ENCODE results near the gene TP53BP1. TPM values are rescaled to one million over a fixed set of nuclear protein-coding genes. Genes with fewer than 3 reads are reported as not detected.

The TP53BP1 gene
- total and polyA plus RNA-seq, 4 donors = 2.7 to 12.0 (median 7.3) TPM

DNA sequence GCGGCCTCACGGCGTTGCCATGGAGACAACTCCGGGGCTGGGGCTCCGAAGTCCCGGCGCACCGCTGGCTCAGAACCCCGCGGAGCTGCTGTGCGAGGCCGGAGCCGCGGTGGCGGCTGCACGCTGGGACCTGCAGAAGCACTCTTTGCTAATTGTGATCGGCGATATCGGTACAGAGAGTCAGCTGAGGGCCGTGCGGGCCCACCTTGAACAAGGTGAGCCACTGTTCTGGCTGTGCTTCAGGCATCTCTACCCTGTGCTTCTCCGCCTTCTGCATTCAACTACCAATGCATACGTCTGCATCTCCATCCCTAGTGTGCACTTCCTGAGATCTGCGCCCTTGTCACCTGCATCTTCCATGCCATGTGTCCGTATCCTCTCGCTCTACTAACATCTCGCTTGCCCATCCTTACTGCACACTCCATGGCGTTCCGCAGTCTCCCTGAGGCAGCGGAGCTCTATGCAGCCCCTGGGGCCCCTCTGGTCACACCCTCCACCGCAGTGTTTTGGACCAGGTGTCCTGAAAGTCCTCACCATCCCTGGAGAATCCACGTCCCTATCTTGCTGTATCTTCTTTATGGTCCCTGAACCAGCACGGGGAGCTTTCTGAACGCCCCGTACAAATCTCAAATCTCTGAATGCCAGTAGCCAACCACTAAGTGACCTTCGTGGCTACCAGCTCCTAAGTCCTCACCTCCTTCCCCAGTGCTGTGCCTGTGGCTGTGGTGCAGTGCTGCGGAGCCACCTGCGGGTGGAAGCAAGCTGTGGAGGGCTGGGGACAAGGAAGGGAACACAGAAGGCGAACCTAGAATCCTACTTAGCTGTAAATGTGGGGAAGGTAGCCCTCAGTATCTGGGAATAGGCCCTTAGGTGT, 18.3 kb upstream of the TP53BP1 start:
- no peak overlapping the region for H3K27ac ChIP-seq (ENCODE audit: low read depth in 1 of 2, low read length in 2 of 2)
- TF ChIP-seq, protein P1, sequence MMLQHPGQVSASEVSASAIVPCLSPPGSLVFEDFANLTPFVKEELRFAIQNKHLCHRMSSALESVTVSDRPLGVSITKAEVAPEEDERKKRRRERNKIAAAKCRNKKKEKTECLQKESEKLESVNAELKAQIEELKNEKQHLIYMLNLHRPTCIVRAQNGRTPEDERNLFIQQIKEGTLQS (IDR thresholded peaks at IDR 0.05) = no peak
- TF ChIP-seq TAF1 (conservative IDR thresholded peaks at IDR 0.05) (no peak), SP1 (IDR thresholded peaks at IDR 0.05) (no peak), HNF4G (IDR thresholded peaks at IDR 0.05) (no peak), RAD21 (IDR thresholded peaks at IDR 0.05) (peak in 1 of 2 donors; percentile 25), NR2F2 (IDR thresholded peaks at IDR 0.05) (no peak)
- TF ChIP-seq, protein P2, sequence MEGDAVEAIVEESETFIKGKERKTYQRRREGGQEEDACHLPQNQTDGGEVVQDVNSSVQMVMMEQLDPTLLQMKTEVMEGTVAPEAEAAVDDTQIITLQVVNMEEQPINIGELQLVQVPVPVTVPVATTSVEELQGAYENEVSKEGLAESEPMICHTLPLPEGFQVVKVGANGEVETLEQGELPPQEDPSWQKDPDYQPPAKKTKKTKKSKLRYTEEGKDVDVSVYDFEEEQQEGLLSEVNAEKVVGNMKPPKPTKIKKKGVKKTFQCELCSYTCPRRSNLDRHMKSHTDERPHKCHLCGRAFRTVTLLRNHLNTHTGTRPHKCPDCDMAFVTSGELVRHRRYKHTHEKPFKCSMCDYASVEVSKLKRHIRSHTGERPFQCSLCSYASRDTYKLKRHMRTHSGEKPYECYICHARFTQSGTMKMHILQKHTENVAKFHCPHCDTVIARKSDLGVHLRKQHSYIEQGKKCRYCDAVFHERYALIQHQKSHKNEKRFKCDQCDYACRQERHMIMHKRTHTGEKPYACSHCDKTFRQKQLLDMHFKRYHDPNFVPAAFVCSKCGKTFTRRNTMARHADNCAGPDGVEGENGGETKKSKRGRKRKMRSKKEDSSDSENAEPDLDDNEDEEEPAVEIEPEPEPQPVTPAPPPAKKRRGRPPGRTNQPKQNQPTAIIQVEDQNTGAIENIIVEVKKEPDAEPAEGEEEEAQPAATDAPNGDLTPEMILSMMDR (IDR thresholded peaks at IDR 0.05; ENCODE audit: low read depth, low read length, missing input control) = no peak
- WGBS = 8% methylated on average over 39 of the region's 39 CpGs
- no peaks in the 10 kb centered on the region for H3K36me3 ChIP-seq (ENCODE audit: control insufficient read depth in 4 of 4, insufficient read depth in 3 of 4, low read depth in 1 of 4, low read length in 3 of 4)
- no peaks in the 10 kb centered on the region for H3K9me3 ChIP-seq (ENCODE audit: control insufficient read depth in 4 of 4, low read length in 3 of 4)
- DNase-seq (ENCODE audit: low spot score) = no peak
- peak overlapping the region in 1 of 2 donors; percentile 28 for H3K9ac ChIP-seq (ENCODE audit: low read depth in 1 of 2, low read length in 2 of 2)
- H3K27me3 ChIP-seq (ENCODE audit: control insufficient read depth in 4 of 4, insufficient read depth in 4 of 4, low read length in 3 of 4) = peaks cover 0 to 14% (median 0%) of the 10 kb centered on the region in 4 donors
- peak overlapping the region; percentile 57 to 89 (median 79) for H3K4me3 ChIP-seq (ENCODE audit: low read depth in 1 of 3, low read length in 3 of 3)
- H3K4me1 ChIP-seq (ENCODE audit: control insufficient read depth in 4 of 4, insufficient read depth in 4 of 4, low read length in 3 of 4) = peaks cover 5 to 15% (median 10%) of the 10 kb centered on the region in 4 donors

DNA sequence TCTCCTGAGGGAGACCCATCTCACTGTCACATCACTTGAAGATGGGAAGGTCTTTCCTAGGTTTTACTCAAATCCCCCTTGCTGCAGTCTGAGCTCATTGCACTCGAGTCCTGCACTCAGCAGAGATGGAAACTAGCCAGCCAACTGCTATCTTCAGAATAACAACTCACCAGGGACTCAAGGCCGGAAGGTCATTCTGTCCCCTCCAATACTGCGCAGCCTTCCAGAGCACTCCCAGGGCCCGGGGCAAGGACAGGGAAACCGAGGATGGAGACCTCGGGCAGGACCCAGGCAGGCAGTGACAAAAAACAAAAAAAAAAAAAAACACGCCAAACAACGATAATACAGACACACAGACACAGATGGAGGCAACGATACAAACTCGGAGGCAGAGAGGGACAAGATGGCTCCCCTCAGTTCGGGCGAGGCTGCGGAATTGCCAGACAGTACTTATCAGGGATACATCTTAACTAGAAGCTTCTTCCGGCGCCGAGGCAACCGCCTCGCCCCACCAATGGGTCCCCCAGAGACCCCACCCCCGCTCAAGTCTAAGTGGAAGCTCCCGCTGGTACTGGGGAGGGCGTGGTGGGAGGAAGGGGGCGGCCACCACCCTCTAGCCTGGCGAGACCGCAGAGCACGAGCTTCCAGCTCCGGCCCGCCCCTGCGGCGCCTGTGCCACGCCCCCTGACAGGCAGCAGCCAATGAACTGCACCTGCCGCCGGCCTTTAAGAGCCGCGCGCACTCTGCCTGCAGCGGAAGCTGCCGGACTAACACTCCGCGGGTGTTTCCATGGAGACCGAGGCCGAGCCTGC, 17.4 kb upstream of the TP53BP1 start:
- Histone ChIP-seq H3K27me3 (ENCODE audit: control insufficient read depth in 4 of 4, insufficient read depth in 4 of 4, low read length in 3 of 4) (peaks cover 0 to 9% (median 0%) of the 10 kb centered on the region in 4 donors), H3K4me1 (ENCODE audit: control insufficient read depth in 4 of 4, insufficient read depth in 4 of 4, low read length in 3 of 4) (peaks cover 5 to 15% (median 10%) of the 10 kb centered on the region in 4 donors), H3K9me3 (ENCODE audit: control insufficient read depth in 4 of 4, low read length in 3 of 4) (no peaks in the 10 kb centered on the region), H3K4me3 (ENCODE audit: low read depth in 1 of 3, low read length in 3 of 3) (peak overlapping the region; percentile 79 to 89 (median 82)), H3K36me3 (ENCODE audit: control insufficient read depth in 4 of 4, insufficient read depth in 3 of 4, low read depth in 1 of 4, low read length in 3 of 4) (no peaks in the 10 kb centered on the region), H3K9ac (ENCODE audit: low read depth in 1 of 2, low read length in 2 of 2) (peak overlapping the region in 1 of 2 donors; percentile 62), H3K27ac (ENCODE audit: low read depth in 1 of 2, low read length in 2 of 2) (peak overlapping the region; percentile 5 to 72)
- WGBS = 1% methylated on average over 41 of the region's 41 CpGs
- DNase-seq (ENCODE audit: low spot score) = peak; percentile 95
- TF ChIP-seq, protein P3, sequence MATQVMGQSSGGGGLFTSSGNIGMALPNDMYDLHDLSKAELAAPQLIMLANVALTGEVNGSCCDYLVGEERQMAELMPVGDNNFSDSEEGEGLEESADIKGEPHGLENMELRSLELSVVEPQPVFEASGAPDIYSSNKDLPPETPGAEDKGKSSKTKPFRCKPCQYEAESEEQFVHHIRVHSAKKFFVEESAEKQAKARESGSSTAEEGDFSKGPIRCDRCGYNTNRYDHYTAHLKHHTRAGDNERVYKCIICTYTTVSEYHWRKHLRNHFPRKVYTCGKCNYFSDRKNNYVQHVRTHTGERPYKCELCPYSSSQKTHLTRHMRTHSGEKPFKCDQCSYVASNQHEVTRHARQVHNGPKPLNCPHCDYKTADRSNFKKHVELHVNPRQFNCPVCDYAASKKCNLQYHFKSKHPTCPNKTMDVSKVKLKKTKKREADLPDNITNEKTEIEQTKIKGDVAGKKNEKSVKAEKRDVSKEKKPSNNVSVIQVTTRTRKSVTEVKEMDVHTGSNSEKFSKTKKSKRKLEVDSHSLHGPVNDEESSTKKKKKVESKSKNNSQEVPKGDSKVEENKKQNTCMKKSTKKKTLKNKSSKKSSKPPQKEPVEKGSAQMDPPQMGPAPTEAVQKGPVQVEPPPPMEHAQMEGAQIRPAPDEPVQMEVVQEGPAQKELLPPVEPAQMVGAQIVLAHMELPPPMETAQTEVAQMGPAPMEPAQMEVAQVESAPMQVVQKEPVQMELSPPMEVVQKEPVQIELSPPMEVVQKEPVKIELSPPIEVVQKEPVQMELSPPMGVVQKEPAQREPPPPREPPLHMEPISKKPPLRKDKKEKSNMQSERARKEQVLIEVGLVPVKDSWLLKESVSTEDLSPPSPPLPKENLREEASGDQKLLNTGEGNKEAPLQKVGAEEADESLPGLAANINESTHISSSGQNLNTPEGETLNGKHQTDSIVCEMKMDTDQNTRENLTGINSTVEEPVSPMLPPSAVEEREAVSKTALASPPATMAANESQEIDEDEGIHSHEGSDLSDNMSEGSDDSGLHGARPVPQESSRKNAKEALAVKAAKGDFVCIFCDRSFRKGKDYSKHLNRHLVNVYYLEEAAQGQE (IDR thresholded peaks at IDR 0.05) = peak; percentile 48
- TF ChIP-seq RAD21 (IDR thresholded peaks at IDR 0.05) (peak in 1 of 2 donors; percentile 15), HNF4A (conservative IDR thresholded peaks at IDR 0.05) (no peak), FOXA2 (IDR thresholded peaks at IDR 0.05) (no peak), YY1 (IDR thresholded peaks at IDR 0.05) (peak; percentile 89), TAF1 (conservative IDR thresholded peaks at IDR 0.05) (no peak), HNF4G (IDR thresholded peaks at IDR 0.05) (no peak), RXRA (IDR thresholded peaks at IDR 0.05) (no peak), EGR1 (IDR thresholded peaks at IDR 0.05; ENCODE audit: low read depth in 2 of 2) (no peak), FOXA1 (IDR thresholded peaks at IDR 0.05) (no peak), JUND (IDR thresholded peaks at IDR 0.05) (no peak), SP1 (IDR thresholded peaks at IDR 0.05) (peak; percentile 76), NR2F2 (IDR thresholded peaks at IDR 0.05) (peak; percentile 74), GABPA (IDR thresholded peaks at IDR 0.05 in 1 of 2, conservative IDR thresholded peaks at IDR 0.05 in 1 of 2) (peak in 1 of 2 donors; percentile 70)
- TF ChIP-seq, protein P4, sequence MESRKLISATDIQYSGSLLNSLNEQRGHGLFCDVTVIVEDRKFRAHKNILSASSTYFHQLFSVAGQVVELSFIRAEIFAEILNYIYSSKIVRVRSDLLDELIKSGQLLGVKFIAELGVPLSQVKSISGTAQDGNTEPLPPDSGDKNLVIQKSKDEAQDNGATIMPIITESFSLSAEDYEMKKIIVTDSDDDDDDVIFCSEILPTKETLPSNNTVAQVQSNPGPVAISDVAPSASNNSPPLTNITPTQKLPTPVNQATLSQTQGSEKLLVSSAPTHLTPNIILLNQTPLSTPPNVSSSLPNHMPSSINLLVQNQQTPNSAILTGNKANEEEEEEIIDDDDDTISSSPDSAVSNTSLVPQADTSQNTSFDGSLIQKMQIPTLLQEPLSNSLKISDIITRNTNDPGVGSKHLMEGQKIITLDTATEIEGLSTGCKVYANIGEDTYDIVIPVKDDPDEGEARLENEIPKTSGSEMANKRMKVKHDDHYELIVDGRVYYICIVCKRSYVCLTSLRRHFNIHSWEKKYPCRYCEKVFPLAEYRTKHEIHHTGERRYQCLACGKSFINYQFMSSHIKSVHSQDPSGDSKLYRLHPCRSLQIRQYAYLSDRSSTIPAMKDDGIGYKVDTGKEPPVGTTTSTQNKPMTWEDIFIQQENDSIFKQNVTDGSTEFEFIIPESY (IDR thresholded peaks at IDR 0.05) = no peak
- TF ChIP-seq, protein P1 (IDR thresholded peaks at IDR 0.05) = no peak
- TF ChIP-seq, protein P2 (IDR thresholded peaks at IDR 0.05; ENCODE audit: low read depth, low read length, missing input control) = peak; percentile 16
- TF ChIP-seq, protein P5, sequence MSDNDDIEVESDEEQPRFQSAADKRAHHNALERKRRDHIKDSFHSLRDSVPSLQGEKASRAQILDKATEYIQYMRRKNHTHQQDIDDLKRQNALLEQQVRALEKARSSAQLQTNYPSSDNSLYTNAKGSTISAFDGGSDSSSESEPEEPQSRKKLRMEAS (IDR thresholded peaks at IDR 0.05) = peak; percentile 81
